C4-2B (cell line): ENCODE measurements around the gene EZR.

Experiments
- ZFX ChIP-seq: fragments of 450-650 bp; IDR thresholded peaks from 2 replicates; pipeline ENCODE4 v1.6.1; 2017
- TF ChIP-seq, protein P1 (sequence below): fragments of 450-650 bp; conservative IDR thresholded peaks from 2 replicates; pipeline ENCODE4 v1.5.1; 2017; ENCODE audit warnings: mild to moderate bottlenecking

DNA sequence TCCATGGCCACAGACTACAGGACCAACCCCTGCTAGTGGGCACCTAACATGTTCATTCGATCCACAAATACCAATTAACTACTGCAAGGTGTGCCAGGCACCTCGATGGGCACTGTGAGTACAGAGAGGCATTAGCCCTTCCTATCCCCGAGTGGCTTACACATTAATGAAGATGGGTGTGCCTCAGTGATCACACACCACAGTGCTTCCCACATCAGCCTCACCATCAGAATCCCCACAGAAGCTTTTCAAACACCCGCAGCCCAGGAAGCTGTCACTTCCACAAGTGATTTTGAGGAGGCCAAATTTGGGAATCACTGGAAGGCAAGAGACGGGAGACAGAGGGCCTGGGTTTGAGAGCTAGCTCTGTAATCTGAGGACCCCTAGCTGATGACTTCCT lies 23.7 kb downstream of the EZR start:
- TF ChIP-seq, protein P1, sequence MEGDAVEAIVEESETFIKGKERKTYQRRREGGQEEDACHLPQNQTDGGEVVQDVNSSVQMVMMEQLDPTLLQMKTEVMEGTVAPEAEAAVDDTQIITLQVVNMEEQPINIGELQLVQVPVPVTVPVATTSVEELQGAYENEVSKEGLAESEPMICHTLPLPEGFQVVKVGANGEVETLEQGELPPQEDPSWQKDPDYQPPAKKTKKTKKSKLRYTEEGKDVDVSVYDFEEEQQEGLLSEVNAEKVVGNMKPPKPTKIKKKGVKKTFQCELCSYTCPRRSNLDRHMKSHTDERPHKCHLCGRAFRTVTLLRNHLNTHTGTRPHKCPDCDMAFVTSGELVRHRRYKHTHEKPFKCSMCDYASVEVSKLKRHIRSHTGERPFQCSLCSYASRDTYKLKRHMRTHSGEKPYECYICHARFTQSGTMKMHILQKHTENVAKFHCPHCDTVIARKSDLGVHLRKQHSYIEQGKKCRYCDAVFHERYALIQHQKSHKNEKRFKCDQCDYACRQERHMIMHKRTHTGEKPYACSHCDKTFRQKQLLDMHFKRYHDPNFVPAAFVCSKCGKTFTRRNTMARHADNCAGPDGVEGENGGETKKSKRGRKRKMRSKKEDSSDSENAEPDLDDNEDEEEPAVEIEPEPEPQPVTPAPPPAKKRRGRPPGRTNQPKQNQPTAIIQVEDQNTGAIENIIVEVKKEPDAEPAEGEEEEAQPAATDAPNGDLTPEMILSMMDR: no peak
- no peak for TF ChIP-seq ZFX
